Esophagus squamous epithelium (tissue), 4 donors: ENCODE data around the gene ZCCHC24.

Experiments
- POLR2A ChIP-seq, 4 donors: fragments of 450-650 bp; IDR thresholded peaks; one replicate each; pipeline ENCODE4 v1.6.1; 2017; ENCODE audit warnings: antibody characterized with exemption in 4 of 4, mild to moderate bottlenecking in 4 of 4, moderate library complexity in 3 of 4
- TF ChIP-seq, protein P1 (sequence below), 6 experiments: fragments of 450-650 bp in 4 of 6; fragments of 200-600 bp in 2 of 6; sonication (generic) in 2 of 6; IDR thresholded peaks; one replicate each; pipeline ENCODE4 v1.5.1; 2016 to 2019; ENCODE audit warnings: antibody characterized with exemption in 6 of 6, mild to moderate bottlenecking in 4 of 6, moderate library complexity in 4 of 6

DNA sequence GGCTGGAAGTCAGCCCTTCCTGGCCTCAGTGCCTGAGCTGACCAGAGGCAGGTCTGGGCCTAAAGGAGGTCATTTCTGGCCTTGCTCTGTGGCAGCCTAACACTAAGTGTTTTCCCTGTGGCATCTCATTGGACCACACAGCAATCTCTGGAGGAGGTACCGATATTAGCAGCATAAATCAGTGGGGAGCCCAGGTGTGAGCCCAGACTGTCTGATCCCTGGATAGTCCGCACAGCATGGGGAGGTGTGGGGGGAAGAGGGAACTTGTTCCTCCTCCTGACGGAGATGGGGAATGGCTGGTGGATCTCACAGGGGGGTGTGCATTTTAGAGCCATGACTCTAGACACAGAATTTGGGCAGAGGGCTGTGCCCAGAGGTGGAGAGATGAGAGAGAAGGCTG lies 109.1 kb downstream of the ZCCHC24 start:
- TF ChIP-seq, protein P1, sequence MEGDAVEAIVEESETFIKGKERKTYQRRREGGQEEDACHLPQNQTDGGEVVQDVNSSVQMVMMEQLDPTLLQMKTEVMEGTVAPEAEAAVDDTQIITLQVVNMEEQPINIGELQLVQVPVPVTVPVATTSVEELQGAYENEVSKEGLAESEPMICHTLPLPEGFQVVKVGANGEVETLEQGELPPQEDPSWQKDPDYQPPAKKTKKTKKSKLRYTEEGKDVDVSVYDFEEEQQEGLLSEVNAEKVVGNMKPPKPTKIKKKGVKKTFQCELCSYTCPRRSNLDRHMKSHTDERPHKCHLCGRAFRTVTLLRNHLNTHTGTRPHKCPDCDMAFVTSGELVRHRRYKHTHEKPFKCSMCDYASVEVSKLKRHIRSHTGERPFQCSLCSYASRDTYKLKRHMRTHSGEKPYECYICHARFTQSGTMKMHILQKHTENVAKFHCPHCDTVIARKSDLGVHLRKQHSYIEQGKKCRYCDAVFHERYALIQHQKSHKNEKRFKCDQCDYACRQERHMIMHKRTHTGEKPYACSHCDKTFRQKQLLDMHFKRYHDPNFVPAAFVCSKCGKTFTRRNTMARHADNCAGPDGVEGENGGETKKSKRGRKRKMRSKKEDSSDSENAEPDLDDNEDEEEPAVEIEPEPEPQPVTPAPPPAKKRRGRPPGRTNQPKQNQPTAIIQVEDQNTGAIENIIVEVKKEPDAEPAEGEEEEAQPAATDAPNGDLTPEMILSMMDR (IDR thresholded peaks at IDR 0.05) = no peak
- no peak for TF ChIP-seq POLR2A (IDR thresholded peaks at IDR 0.05)
